GM18505 (cell line): ENCODE data around the gene CRTC3.
A peak's percentile ranks its signal among the peaks of the same experiment; 100 is the strongest.
"Not testable (repeated sequence)": the region's sequence is repeated elsewhere in the genome, so short reads cannot be mapped to it uniquely, and the experiment has no call there.

Experiments used
- ATAC-seq: cut with Tn5 transposase; IDR thresholded peaks from one replicate; pipeline ENCODE4 v1.9.1; 2021; ENCODE audit not compliant: unreplicated experiment
- POLR2A ChIP-seq: IDR thresholded peaks from 4 replicates; pipeline ENCODE4 v1.6.1; 2011; ENCODE audit warnings: borderline replicate concordance; ENCODE audit not compliant: insufficient read depth, insufficient read length; ENCODE audit errors: extremely low read depth

Gene CRTC3

DNA sequence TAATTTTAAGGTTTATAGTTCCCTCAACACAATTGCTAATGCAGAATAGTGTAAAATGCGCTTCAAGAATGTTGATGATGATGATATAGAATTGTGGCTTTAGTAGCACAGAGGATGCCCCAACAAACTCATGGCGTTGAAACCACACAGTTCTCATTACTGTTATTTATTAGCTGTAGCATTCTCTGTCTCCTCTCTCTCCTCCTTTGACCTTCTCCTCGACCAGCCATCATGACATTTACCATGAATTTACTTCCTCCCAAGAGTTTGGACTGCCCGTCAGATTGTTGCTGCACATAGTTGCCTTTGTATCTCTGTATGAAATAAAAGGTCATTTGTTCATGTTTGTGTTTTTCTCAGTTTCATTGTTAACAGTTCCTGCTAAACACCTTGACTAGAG lies 27.8 kb upstream of the CRTC3 start:
- TF ChIP-seq POLR2A = no peak
- ATAC-seq = no peak

DNA sequence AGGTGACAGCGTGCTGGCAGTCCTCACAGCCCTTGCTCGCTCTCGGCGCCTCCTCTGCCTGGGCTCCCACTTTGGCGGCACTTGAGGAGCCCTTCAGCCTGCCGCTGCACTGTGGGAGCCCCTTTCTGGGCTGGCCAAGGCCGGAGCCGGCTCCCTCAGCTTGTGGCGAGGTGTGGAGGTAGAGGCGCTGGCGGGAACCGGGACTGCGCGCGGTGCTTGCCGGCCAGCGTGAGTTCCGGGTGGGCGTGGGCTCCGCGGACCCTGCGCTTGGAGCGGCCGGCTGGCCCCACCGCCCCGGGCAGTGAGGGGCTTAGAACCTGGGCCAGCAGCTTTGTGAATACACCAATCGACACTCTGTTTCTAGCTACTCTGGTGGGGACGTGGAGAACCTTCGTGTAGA lies 18.9 kb upstream of the CRTC3 start:
- not testable (repeated sequence) for ATAC-seq

DNA sequence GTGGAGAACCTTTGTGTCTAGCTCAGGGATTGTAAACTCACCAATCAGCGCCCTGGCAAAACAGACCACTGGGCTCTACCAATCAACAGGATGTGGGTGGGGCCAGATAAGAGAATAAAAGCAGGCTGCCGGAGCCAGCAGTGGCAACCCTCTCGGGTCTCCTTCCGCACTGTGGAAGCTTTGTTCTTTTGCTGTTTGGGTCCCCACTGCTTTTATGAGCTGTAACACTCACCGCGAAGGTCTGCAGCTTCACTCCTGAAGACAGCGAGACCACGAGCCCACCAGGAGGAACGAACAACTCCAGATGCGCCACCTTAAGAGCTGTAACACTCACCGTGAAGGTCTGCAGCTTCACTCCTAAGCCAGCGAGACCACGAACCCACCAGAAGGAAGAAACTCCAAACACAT lies 18.5 kb upstream of the CRTC3 start:
- not testable (repeated sequence) for ATAC-seq

DNA sequence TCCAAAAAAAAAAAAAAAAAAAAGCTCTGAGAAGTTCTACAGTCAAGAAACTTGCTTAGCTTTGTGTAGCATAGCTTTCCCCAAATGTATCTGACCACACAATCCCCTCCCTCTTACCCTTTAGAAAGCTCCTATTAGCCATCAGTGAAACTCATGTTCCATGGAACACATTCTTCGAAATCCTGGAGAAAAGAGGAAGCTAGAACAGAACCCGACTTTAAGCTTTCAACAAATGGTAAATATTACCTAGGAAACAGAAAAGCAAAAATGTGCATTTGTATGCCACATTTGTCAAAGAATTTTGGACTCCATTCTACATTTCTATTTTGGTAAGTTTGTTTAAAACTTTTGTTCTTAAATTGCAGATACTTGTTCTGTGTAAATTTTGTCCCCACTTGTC lies 17.4 kb upstream of the CRTC3 start:
- ATAC-seq = no peak

DNA sequence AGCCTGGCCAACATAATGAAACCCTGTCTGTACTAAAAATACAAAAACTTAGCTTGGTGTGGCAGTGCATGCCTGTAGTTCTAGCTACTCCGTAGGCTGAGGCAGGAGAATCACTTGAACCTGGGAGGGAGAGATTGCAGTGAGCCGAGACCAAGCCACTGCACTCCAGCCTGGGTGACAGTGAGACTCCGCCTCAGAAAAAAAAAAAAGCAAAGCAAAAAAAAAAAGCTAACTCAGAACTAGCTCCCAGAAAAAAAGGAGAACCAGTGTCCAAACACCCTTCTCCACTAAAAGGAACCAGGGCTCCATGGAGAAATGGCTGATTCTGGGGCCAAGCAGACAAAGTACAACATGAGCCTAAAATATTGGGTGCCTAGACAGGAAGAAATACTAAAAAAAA lies 16.7 kb upstream of the CRTC3 start:
- no peak for TF ChIP-seq POLR2A
- ATAC-seq = no peak

More for the DNA sequence above, 17.4 kb upstream of the CRTC3 start:
- no peak for TF ChIP-seq POLR2A

DNA sequence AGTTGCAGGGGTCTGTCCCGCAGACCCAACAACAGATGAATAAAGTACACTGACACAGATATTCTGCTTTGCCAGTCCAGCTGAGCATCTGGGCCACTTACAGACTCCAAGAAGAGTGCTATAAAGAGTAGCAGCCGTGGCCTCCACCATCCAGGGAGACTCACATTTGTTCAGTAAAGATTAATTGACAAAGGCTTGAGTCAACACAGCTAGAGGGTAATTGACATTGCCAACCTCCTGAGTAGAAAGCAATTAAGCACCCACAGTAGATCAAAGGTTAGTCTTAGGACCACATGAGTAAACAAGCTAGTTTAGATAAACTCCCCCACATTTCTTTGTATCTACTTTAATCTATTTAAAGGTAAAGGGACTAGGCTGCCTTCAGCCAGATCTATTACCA lies 16.3 kb upstream of the CRTC3 start:
- no peak for ATAC-seq
- TF ChIP-seq POLR2A = no peak

DNA sequence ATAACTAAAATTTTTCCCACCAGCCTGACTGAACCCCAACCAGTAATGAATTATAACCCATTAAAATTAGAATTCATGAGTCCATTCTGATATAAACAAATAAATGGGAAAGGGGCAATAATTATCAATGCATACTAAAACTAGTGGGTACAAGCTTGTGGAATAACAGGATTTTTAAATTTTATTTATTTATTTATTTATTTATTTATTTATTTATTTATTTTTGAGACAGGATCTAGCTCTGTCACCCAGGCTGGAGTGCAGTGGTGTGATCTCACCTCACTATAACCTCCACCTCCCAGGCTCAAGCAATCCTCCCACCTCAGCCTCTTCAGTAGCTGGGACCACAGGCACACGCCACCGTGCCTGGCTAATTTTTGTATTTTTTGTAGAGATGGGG lies 15.8 kb upstream of the CRTC3 start:
- not testable (repeated sequence) for ATAC-seq

DNA sequence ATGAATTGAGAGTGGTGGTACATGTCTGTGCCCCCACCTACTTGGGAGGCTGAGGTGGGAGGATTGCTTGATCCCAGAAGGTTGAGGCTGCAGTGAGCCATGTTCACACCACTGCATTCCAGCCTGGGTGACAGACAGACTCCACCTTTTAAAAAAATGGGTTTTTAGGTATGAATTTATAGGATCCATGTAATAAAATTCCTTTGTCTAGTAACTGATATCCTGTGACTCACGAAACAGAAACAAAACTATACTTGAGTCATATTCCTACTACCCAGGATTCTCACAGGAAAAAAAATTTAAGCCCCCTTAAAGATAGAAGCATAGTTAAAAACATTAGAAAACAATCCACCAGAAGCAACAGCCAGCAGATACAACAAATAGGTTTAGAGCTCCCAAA lies 10.0 kb upstream of the CRTC3 start:
- ATAC-seq = no peak
- TF ChIP-seq POLR2A = no peak

DNA sequence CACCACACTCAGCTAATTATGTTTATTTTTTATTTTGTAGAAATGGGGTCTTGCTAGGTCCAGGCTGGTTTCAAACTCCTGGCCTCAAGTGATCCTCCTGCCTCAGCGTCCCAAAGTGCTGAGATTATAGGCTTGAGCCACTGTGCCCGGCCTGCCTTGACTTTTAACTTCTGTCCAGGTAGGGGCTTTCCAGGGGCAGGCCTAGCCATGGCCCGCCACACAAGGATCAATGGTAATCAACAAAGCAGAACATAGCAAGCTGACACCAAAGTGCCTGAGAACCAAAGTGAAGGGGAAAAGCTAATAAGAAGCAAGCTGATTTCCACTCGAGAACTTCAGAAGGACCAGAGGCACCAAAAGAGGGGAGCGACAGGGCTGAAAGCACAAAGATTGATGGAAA lies 9.4 kb upstream of the CRTC3 start:
- TF ChIP-seq POLR2A = no peak
- ATAC-seq = no peak

DNA sequence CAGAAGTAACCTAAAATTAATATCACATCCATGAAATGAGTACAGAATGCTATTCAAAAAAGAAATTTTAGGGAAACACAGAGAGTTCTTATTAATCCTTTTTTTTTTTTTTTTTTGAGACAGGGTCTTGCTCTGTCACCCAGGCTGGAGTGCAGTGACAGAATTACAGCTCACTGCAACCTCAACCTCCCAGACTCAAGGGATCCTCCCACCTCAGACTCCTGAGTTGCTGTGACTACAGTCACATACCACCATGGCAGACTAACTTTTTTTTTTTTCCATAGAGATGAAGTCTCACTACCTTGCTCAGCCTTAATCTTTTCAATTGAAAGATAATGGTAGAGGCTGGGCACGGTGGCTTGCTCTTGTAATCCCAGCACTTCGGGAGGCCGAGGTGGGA lies 6.3 kb upstream of the CRTC3 start:
- no peak for ATAC-seq
- TF ChIP-seq POLR2A = no peak

DNA sequence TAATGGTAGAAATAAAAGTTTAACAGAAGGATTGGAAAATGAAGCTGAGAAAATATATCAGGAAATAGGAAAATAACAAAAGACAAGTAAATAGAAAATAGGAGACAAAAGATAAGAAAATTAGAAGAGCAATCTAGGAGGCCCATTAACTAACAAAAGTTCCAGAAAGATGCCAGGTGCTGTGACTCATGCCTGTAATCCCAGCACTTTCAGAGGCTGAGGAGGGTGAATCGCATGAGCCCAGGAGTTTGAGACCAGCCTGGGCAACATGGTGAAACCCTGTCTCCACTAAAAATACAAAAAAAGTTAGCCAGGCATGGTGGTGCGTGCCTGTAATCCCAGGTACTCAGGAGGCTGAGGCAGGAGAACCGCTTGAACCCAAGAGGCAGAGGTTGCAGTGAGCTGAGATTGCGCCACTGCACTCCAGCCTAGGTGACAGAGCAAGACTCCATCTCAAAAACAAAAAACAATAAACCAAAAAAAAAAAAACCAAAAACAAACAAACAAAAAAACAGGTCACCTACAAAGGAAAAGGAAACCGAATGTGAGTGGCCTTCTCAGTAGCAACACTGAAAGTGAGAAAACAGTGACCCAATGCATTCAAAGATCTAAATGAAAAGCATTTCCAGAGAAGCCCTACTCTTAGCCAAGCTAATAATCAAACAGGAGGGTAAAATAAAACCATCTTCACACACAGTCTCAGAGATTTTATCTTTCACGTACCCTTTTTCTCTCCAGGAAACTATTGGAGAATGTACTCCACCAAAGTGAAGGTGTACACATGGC lies 5.5 kb upstream of the CRTC3 start:
- not testable (repeated sequence) for ATAC-seq

DNA sequence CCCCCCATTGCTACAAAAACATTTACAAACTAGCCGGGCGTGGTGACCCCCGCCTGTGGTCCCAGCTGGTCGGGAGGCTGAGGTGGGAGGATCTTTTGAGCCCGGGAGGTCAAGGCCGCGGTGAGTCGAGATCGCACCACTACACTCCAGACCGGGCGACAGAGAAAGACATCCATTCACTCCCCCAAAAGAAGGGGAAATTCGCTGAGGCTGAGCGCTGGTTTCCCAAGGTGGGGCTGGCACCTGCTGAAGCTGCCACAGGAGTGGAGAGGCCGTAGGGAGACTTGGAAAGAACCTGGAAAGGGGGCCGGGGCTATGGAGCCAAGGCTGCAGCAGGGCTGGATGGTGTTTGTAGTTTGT lies 732 bp upstream of the CRTC3 start:
- ATAC-seq = no peak
- TF ChIP-seq POLR2A = no peak

DNA sequence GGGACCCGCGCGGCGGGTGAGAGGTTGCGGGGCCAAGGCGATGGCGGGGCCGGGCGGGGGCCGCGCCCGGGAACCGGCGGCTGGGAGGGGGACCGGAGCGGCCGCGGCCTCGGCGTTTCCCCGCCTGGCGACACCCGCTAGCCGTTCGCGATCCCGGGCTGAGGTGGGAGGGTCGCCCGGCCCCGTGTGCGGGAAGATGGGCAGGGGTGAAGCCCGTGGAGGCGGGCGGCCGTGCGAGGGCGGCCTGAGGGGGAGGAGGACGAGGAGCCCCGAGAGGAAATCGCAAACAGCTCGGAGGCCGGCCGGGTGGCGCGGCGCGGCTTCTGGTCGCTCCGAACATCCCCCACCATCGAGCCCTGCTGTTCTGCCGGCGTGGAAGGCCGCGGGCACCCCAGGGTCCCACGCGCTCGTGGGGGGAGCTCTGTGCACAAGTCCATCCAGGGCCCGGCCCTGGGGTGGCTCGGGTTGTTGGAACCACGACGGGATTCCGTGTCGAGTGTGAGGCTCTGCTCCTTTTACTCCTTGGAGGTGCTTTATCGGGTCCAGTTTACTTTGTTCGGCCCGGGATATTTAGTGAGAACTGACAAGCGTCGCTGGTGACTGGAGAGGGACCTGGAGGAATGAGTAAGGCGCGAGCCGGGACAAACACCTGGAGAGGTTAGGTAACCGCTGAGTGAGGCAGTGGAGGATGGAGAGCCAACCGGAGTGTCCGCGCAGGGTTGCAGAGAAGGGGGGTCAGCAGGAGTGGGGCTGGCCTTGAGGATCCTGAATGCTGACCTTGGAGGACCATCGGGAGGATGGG lies 728 bp downstream of the CRTC3 start:
- ATAC-seq = peak; percentile 30
- TF ChIP-seq POLR2A = peak; percentile 15

DNA sequence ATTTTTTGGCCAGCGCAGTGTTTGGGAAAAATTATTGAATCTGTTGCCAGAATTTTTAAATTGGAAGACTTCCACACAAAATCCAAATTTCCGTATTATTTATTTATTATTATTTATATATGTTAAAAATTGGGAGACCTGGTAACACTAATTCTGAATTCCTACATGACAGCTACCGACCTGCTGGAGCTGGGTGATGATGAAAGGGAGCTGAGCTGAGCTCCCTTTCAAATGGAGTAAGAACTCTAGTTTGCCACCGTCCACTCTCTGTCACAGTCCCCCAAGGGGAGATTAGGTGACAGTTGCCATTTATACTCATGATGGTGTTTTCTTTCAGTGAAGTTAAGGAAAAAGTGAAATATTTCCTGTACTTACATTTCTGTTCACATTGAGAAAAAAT lies 1.4 kb downstream of the CRTC3 start:
- ATAC-seq = no peak

DNA sequence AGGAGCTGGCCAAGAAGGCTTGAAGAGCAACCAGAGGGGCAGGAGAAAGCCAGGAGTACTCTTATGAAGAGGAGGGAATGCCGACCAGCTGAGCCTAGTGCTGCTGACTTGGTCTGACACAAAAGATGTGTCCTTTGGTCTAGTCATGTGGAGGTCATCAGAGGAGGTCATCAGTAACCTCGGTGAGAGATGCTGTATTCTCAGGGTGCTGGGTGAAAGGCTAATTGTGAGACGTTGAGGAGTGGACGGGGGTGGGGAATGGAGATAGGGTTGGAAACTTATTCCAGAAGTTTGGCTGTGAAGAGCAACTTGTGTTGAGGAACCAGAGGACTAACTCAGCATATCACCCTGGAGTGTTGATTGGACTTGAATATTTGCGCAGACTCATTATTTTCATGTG lies 5.5 kb downstream of the CRTC3 start:
- no peak for TF ChIP-seq POLR2A
- ATAC-seq = no peak

More for the DNA sequence above, 1.4 kb downstream of the CRTC3 start:
- TF ChIP-seq POLR2A = no peak
